HG02642 (cell line): Measurements from ENCODE around the gene BRSK2.
"Not testable (repeated sequence)": the region's sequence is repeated elsewhere in the genome, so short reads cannot be mapped to it uniquely, and the experiment has no call there.

ENCODE experiments used
- ATAC-seq: cut with Tn5 transposase; IDR thresholded peaks from one replicate; pipeline ENCODE4 v1.9.1; 2021; ENCODE audit warnings: mild to moderate bottlenecking; ENCODE audit not compliant: unreplicated experiment, poor library complexity

Gene BRSK2

GRCh38 chr11:1389932-1390568, at the start of gene BRSK2:
Gene BRSK2 (plus strand): TSS chr11:1389934. CDS start chr11:1390285, 351 bp downstream.
- ATAC-seq, result no peak

DNA sequence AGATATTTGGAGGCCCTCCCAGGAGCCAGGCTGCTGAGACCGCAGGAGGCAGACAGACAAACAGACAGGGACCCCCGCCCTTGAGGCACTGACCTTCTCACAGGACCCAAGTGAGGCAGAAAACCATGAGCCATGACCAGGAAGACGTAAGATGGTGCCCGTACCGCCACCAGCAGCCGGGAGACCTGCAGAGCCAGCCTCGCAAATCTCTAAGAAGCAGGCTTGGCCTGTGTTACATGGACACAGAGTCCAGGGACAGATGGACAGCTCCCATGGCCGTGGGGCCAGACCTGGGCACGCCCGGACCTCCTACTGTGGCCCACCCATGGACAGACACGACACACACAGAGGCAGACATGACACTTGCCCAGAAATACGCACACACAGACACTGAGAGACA, 49.6 kb upstream of the BRSK2 start:
- no peak for ATAC-seq

DNA sequence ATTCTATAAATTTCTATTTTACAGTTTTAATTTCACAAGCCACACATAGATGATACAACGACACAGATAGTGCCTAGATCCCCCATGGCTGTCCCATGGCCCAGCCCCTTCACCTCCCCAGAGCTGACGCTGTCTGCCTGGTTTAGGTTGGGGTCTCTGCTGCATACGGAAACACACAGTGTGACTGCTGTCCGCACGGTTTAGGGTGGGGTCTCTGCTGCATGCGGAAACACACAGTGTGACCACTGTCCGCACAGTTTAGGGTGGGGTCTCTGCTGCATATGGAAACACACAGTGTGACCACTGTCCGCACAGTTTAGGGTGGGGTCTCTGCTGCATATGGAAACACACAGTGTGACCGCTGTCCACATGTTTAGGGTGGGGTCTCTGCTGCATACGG, 48.5 kb upstream of the BRSK2 start:
- ATAC-seq, result not testable (repeated sequence)

DNA sequence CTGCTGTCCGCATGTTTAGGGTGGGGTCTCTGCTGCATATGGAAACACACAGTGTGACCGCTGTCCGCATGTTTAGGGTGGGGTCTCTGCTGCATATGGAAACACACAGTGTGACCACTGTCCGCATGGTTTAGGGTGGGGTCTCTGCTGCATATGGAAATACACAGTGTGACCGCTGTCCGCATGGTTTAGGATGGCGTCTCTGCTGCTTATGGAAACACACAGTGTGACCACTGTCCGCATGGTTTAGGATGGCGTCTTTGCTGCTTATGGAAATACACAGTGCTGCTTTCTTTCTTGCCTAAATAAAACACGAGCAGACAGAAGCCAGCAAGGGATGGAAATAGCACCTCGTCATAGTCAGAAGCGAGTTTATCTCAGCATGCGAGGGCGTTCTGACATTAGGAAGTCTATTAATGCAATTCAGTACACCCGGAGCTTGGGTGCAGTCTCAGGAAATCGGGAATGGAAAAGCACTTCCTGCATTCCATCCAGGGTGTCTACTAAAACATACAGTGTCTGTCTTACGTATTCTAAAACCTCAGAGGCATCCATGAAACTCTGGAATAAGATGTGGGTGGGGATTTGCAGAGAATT, 47.7 kb upstream of the BRSK2 start:
- ATAC-seq, result no peak

DNA sequence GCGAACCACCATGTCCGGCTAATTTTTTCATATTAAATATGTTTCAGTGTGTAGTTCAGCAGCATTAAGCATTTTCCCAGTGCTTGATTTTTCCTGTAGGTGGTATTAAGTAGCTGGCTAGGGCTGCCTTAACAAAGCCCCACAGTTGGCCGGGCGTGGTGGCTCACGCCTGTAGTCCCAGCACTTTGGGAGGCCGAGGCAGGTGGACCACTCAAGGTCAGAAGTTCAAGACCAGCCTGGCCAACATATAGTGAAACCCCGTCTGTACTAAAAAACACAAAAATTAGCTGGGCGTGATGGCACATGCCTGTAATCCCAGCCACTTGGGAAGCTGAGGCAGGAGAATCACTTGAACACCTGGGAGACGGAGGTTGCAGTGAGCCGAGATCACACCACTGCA, 46.8 kb upstream of the BRSK2 start:
- no peak for ATAC-seq

DNA sequence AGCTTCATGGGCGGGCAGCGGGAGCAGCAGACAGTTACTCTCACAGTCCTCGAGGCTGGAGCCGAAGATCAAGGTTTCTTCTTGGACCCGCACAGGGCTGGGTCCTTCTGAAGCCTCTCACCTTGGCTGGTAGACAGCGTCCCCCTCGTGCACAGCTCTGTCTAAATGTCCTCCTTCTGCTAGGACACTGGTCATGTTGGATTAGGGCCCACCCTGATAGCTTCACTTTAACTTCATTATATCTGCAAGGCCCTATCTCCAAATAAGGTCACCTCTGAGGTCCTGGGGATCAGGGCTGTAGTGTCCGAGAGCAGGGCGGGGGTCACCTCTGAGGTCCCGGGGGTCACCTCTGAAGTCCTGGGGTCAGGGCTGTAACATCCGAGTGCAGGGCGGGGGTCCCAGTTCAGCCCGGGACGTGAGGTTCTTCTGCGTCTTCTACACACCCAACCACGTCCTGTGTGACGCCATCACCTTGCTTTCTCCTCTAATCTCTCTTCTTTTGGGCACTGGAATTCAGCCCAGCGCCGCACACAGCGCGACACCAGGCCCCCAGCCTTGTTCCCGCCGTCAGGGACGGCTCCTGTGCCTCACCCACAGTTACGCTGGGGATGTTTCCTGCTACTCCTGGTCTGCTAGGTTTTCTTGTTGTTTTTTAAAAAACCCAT, 46.2 kb upstream of the BRSK2 start:
- ATAC-seq, result no peak

GRCh38 chr11:1344056-1344635, 45.6 kb upstream of the BRSK2 start:
- ATAC-seq, result no peak

DNA sequence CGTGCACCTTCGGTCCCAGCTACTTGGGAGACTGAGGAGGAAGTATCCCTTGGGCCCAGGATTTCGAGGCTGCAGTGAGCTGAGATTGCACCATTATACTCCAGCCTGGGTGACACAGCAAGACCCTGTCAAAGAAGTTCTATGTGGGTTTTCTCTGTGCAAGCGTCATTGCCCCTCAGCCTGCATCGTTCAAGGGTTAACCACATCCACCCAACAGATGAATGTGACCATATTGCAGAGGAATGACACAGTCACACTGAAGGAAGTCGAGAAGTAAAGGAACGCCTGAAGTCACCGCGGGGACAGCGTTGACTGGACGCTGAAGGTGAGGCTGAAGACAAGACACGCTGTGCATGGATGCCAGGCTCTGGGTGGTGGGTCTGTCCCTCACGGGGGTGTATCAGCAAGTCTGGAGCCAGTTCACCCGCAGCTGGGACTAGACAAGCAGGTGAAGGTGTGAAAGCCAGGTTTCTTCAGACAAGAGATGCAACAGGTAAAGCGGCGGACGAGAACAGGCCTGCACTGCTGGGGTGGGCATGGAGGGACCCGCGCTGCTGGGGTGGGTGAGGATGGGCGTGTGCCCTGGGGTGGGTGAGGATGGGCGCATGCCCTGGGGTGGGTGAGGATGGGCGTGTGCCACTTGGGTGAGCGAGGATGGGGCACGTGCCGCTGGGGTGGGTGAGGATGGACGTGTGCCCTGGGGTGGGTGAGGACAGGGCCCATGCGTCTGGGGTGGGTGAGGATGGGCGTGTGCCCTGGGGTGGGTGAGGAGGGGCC, 43.8 kb upstream of the BRSK2 start:
- ATAC-seq, result no peak

DNA sequence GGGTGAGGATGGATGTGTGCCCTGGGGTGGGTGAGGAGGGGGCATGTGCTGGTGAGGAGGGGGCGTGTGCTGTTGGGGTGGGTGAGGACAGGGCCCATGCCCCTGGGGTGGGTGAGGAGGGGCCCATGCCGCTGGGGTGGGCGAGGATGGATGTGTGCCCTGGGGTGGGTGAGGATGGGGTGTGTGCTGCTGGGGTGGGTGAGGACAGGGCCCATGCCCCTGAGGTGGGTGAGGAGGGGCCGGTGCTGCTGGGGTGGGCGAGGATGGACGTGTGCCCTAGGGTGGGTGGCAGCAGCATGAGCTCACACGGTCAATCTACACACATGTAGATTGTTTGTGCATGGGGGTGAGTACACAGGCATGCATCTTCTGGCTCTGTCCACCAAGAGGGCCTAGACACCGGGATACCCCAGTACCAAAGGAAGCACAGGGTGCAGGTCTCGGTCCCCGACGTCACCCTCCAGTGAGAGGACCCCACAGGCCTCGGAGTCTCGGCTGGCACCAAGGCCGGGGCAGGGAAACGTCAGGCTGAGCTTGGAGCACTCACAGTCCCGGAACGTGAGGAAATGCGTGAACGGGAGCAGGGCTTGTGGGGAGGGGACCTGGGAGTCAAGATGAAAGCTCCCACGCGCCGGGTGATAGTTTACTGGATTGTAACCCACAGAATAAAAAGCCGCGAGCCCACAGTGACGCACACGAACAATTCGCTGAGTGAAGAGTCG, 42.9 kb upstream of the BRSK2 start:
- ATAC-seq, result no peak

DNA sequence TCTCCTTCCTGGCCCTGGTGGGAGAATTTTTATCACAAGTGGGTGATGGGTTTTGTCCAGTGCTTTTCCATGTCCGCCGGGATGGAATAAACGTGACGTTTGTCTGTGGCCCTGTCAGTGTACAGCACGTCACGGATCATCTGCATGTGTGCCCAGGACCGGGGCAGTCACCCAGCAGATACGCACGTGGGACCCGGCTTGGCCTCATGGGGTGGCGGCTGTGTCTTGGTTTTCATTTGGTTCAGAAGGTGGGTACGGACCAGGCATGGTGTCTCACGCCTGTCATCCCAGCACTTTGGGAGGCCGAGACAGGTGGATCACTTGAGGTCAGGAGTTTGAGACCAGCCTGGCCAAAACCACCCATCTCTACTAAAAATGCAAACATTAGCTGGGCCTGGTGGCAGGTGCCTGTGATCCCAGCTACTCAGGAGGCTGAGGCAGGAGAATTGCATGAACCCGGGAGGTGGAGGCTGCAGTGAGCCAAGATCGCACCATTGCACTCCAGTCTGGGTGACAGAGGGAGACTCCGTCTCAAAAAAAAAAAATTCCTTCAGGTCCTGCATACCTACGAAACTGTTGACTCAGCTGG, 42.2 kb upstream of the BRSK2 start:
- not testable (repeated sequence) for ATAC-seq

DNA sequence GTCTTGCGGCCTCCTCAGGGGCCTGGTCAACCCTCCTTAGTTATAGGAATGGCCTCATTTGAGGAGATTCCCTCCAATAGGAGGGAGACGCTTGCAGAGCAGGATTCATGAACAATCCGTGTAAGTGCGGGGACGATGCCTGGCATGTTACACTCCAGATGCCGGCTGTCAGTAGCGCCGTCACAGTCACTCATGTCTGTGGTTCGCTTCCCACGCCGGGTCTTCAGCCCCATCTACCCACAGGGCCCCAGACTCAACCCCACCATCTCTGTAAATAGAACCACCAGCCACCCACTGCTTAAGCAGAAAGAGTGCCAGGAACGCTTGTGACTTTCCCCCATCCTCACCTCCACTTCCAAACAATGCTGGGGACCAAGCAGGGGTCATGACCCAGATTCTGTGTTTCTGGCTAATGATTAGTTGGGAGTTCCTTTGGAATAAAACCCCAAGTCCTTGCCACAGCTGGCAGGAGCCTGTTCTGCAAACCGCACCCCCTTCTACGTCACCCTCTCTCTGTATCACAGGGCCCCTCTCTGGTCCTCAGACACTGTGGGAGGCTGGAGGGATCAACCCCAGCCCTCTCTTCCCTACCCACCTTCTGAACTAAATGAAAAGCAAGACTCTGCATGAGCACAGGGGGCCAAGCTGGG, 41.5 kb upstream of the BRSK2 start:
- ATAC-seq, result no peak

DNA sequence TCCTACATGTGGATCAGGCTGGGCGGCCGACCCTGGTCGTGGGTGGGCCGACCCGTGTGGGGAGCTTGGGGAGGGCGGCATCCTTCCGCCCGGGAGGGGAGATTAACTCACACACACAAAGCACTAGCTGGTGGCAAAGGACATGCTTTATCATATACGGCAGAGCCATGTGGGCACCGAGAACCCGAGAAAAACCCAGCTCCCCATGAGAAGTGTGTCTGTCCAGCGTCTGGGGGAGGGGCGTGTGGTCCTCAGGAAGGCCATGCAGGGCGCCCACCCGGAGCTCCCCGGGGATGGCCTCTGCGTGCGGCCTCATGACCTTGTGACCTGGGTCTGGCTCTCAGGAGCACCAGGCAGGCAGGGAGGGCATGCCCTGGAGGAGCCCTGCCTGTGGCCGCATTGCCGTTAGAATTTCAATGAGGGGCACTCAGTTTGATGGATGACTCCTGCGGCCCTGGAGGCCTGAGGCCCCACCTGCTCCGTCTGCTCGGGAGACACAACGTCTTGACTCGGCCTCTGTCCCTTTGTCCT, 40.9 kb upstream of the BRSK2 start:
- ATAC-seq, result no peak

GRCh38 chr11:1349327-1350041, 40.2 kb upstream of the BRSK2 start:
- ATAC-seq, result no peak

- no peak for ATAC-seq
Observed at GRCh38 chr11:1350086-1350725, 39.5 kb upstream of the BRSK2 start.

DNA sequence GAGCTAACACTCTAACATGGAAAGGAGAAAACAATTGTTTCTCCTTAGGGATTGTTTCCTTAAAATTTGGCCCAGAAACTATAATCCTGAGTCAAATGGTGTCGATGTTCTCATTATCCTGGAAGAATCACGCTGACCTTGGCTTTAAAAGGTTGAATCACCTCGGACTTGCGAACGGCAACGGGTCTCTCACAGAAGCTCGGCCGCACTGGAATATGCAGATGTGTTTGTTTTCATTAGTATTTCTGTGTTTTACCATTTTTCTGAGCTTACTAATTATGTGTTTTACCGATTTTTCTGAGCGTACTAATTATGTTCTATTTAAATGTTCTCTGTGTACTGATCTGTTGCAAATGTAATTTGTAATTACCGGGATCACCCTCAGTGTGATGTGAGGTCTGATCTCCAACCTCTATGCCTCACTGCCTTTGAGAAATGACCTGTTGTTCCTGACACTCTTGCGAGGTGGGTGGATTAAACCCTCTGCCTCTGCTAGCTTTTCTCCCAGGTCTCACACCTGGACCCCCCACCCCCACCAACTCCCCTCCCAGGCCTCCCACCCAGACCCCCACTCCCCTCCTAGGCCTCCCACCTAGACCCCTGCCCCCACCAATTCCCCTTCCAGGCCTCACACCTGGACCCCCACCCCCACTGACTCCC, 38.3 kb upstream of the BRSK2 start:
- no peak for ATAC-seq

DNA sequence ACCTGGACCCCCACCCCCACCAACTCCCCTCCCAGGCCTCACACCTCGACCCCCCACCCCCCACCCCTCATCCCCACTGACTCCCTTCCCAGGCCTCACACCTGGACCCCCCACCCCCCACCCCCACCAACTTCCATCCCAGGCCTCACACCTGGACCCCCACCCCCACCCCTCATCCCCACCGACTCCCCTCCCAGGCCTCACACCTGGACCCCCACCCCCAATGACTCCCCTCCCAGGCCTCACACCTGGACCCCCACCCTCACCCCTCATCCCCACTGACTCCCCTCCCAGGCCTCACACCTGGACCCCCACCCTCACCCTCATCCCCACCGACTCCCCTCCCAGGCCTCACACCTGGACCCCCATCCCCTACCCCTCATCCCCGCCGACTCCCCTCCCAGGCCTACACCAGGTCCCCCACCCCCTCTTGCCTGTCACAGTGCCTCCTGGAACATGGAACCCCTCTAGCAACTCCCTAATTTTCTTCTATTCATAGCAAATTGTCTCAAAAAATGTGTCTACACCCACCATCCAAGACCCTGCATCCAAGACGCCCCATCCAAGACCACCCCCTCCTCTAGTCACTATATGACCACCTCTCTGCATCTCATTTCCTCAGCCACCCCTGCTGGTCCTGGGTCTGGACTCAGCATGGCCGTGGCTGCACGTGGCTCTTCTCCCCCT, 36.9 kb upstream of the BRSK2 start:
- ATAC-seq, result no peak
